HCT116 (cell line): ENCODE data around the gene ASB11. TPM values are rescaled to one million over a fixed set of nuclear protein-coding genes. Genes with fewer than 3 reads are reported as not detected.

Experiments
- ATAC-seq: fragments of 200-7000 bp; cut with Tn5 transposase; 2 replicates; pipeline ENCODE4 v1.9.1; 2020; ENCODE audit warnings: mild to moderate bottlenecking, moderate library complexity
- BruUV-seq: library from RNA; stranded (reverse); fragments of 400-500 nt; replicated peaks from 2 replicates; lab custom pipeline; 2021; lab: Mats Ljungman, UMichigan
- CTCF ChIA-PET: fragments of 300-600 bp; sonication (Branson Sonifier 250); formaldehyde crosslinking; loops from one replicate; lab custom pipeline; 2021; ENCODE audit warnings: antibody characterized with exemption; lab: Charles Lee
- POLR2A ChIA-PET: fragments of 300-600, 350-600 bp; sonication (Branson Sonifier 250); formaldehyde crosslinking; loops from one replicate; lab custom pipeline; 2021; ENCODE audit warnings: antibody characterized with exemption; lab: Charles Lee
- RAD21 ChIA-PET, 2 experiments: fragments of 300-600 bp; sonication (Branson Sonifier 250); formaldehyde crosslinking; loops; one replicate each; lab custom pipeline; 2023; ENCODE audit warnings: low total read pairs in 2 of 2; ENCODE audit not compliant: uncharacterized antibody in 2 of 2, unreplicated experiment in 2 of 2, low non-redundant PET in 1 of 2; lab: Charles Lee
- DNase-seq: peaks from one replicate; pipeline ENCODE4 v3.0.0-alpha.2; 2010; ENCODE audit warnings: low read depth, low spot score
- H2AFZ ChIP-seq: fragments of 200-600 bp; shearing (Covaris generic), sonication (generic); 2 replicates; pipeline ENCODE4 v1.6.1; 2017; ENCODE audit warnings: low read depth, mixed run types, mixed read lengths, antibody characterized with exemption, low read length; ENCODE audit not compliant: poor library complexity, severe bottlenecking
- H3K27ac ChIP-seq: 2 replicates; pipeline ENCODE4 v1.5.1; 2012; ENCODE audit warnings: low read depth, low read length
- H3K27me3 ChIP-seq: fragments of 200-600 bp; sonication (generic); 2 replicates; pipeline ENCODE4 v1.6.1; 2016; ENCODE audit warnings: mixed run types, low read length, mixed read lengths; ENCODE audit not compliant: insufficient read depth
- H3K36me3 ChIP-seq, 2 experiments: fragments of 200-500 bp in 1 of 2; fragments of 200-600 bp in 1 of 2; sonication (Bioruptor generic) in 1 of 2; sonication (generic) in 1 of 2; 2 replicates each; pipeline versions ENCODE4 v1.5.1 to v1.6.1; 2014 to 2016; ENCODE audit warnings: low read length in 2 of 2, inconsistent platforms in 1 of 2, mixed read lengths in 1 of 2, mixed run types in 1 of 2; ENCODE audit not compliant: insufficient read depth in 2 of 2, control insufficient read depth in 1 of 2
- H3K4me1 ChIP-seq, 2 experiments: fragments of 200-600 bp in 1 of 2; sonication (generic) in 1 of 2; 2 replicates each; pipeline versions ENCODE4 v1.5.1 to v1.6.1; 2012 to 2017; ENCODE audit warnings: low read length in 2 of 2, inconsistent platforms in 1 of 2, mild to moderate bottlenecking in 1 of 2, mixed read lengths in 1 of 2, mixed run types in 1 of 2, moderate library complexity in 1 of 2; ENCODE audit not compliant: insufficient read depth in 2 of 2, control insufficient read depth in 1 of 2
- H3K4me2 ChIP-seq: fragments of 200-600 bp; sonication (generic); 2 replicates; pipeline ENCODE4 v1.6.1; 2017; ENCODE audit warnings: mixed run types, low read length, mixed read lengths
- H3K4me3 ChIP-seq, 2 experiments: fragments of 200-600 bp in 1 of 2; sonication (generic) in 1 of 2; replicated peaks in 1 of 2; 2 replicates each; pipeline ENCODE4 v1.5.1; 2011 to 2016; ENCODE audit warnings: low read length in 2 of 2, control low read depth in 1 of 2, low read depth in 1 of 2, mild to moderate bottlenecking in 1 of 2, mixed read lengths in 1 of 2, mixed run types in 1 of 2
- H3K79me2 ChIP-seq: fragments of 200-600 bp; sonication (generic); 2 replicates; pipeline ENCODE4 v1.6.1; 2017; ENCODE audit warnings: mild to moderate bottlenecking, mixed run types, low read length, moderate library complexity, mixed read lengths; ENCODE audit not compliant: insufficient read depth
- H3K9ac ChIP-seq: fragments of 200-600 bp; sonication (generic); 2 replicates; pipeline ENCODE4 v1.6.1; 2016; ENCODE audit warnings: low read length, mixed read lengths
- H3K9me2 ChIP-seq: fragments of 200-600 bp; sonication (generic), shearing (Covaris generic); 2 replicates; pipeline ENCODE4 v1.6.1; 2017; ENCODE audit warnings: mixed run types, mild to moderate bottlenecking, moderate library complexity; ENCODE audit not compliant: insufficient read depth
- H3K9me3 ChIP-seq, 2 experiments: fragments of 200-500 bp in 1 of 2; fragments of 200-600 bp in 1 of 2; sonication (Bioruptor generic) in 1 of 2; sonication (generic) in 1 of 2; 2 replicates each; pipeline ENCODE4 v1.6.1; 2014 to 2017; ENCODE audit warnings: low read length in 2 of 2, mixed read lengths in 2 of 2, inconsistent platforms in 1 of 2, low read depth in 1 of 2, mild to moderate bottlenecking in 1 of 2, mixed run types in 1 of 2, moderate library complexity in 1 of 2; ENCODE audit not compliant: control insufficient read depth in 1 of 2, insufficient read depth in 1 of 2
- H4K20me1 ChIP-seq: fragments of 200-600 bp; sonication (generic), shearing (Covaris generic); 2 replicates; pipeline ENCODE4 v1.6.1; 2017; ENCODE audit warnings: mixed run types, mild to moderate bottlenecking, moderate library complexity; ENCODE audit not compliant: insufficient read depth
- ATF3 ChIP-seq: IDR thresholded peaks from 2 replicates; pipeline ENCODE4 v1.6.1; 2012
- CEBPB ChIP-seq: IDR thresholded peaks from 2 replicates; pipeline ENCODE4 v1.6.1; 2012; ENCODE audit warnings: low read depth
- CTCF ChIP-seq, 3 experiments: fragments of 200-600 bp in 1 of 3; sonication (generic) in 1 of 3; IDR thresholded peaks in 2 of 3; conservative IDR thresholded peaks in 1 of 3; 2 replicates each; pipeline ENCODE4 v1.5.1; 2012 to 2017; ENCODE audit warnings: low read depth in 2 of 3, low read length in 2 of 3, antibody characterized with exemption in 1 of 3, borderline replicate concordance in 1 of 3, control low read depth in 1 of 3, mild to moderate bottlenecking in 1 of 3, mixed read lengths in 1 of 3, mixed run types in 1 of 3, moderate library complexity in 1 of 3; ENCODE audit not compliant: insufficient read depth in 1 of 3
- EGR1 ChIP-seq: IDR thresholded peaks from 2 replicates; pipeline ENCODE4 v1.6.1; 2012; ENCODE audit warnings: low read depth
- ELF1 ChIP-seq: IDR thresholded peaks from 2 replicates; pipeline ENCODE4 v1.6.1; 2012; ENCODE audit warnings: low read depth, borderline replicate concordance
- EZH2 ChIP-seq: fragments of 200-600 bp; sonication (generic); IDR thresholded peaks from 2 replicates; pipeline ENCODE4 v1.6.1; 2017; ENCODE audit warnings: antibody characterized with exemption, mixed run types
- EZH2phosphoT487 ChIP-seq: fragments of 200-600 bp; IDR thresholded peaks from 2 replicates; pipeline ENCODE4 v1.6.1; 2018; ENCODE audit warnings: antibody characterized with exemption, borderline replicate concordance
- FOSL1 ChIP-seq: IDR thresholded peaks from 2 replicates; pipeline ENCODE4 v1.6.1; 2012; ENCODE audit warnings: low read depth
- POLR2A ChIP-seq: IDR thresholded peaks from 2 replicates; pipeline ENCODE4 v1.7.0; 2011; ENCODE audit warnings: borderline replicate concordance; ENCODE audit not compliant: insufficient read depth, insufficient read length; ENCODE audit errors: extremely low read depth
- POLR2AphosphoS5 ChIP-seq: IDR thresholded peaks from 2 replicates; pipeline ENCODE4 v1.6.1; 2011; ENCODE audit warnings: mild to moderate bottlenecking, low read depth, low read length, moderate library complexity
- RAD21 ChIP-seq: IDR thresholded peaks from 2 replicates; pipeline ENCODE4 v1.6.1; 2012; ENCODE audit warnings: low read depth, mild to moderate bottlenecking
- REST ChIP-seq: IDR thresholded peaks from 2 replicates; pipeline ENCODE4 v1.6.1; 2012; ENCODE audit warnings: low read depth
- SIN3A ChIP-seq: IDR thresholded peaks from 2 replicates; pipeline ENCODE4 v1.6.1; 2012; ENCODE audit warnings: low read depth
- SRF ChIP-seq: IDR thresholded peaks from 2 replicates; pipeline ENCODE4 v1.6.1; 2012; ENCODE audit warnings: low read depth
- TCF7L2 ChIP-seq: IDR thresholded peaks from 2 replicates; pipeline ENCODE4 v1.7.0; 2011; ENCODE audit warnings: borderline replicate concordance, inconsistent platforms; ENCODE audit not compliant: insufficient read depth, insufficient read length; ENCODE audit errors: extremely low read depth
- YY1 ChIP-seq: IDR thresholded peaks from 2 replicates; pipeline ENCODE4 v1.6.1; 2011; ENCODE audit warnings: low read length, low read depth, moderate library complexity, mild to moderate bottlenecking; ENCODE audit not compliant: insufficient replicate concordance; ENCODE audit errors: extremely low read depth
- ZBTB33 ChIP-seq: IDR thresholded peaks from 2 replicates; pipeline ENCODE4 v1.6.1; 2011; ENCODE audit warnings: mild to moderate bottlenecking, low read length, moderate library complexity; ENCODE audit not compliant: insufficient replicate concordance; ENCODE audit errors: extremely low read depth
- ZFX ChIP-seq: fragments of 450-650 bp; IDR thresholded peaks from 2 replicates; pipeline ENCODE4 v1.6.1; 2017
- ZNF274 ChIP-seq: fragments of 200-500 bp; sonication (Bioruptor generic); IDR thresholded peaks from 2 replicates; pipeline ENCODE4 v1.6.1; 2014; ENCODE audit warnings: mild to moderate bottlenecking, low read depth, low read length, inconsistent platforms
- intact Hi-C: fragments of 100-400 bp; cut with micrococcal nuclease; formaldehyde crosslinking; loops from 2 replicates; pipeline ENCODE4 v1.10.0; 2022
- total RNA-seq: library from RNA; stranded (reverse); gene quantifications from one replicate; pipeline ENCODE4 v1.2.1, GENCODE V29; 2021; ENCODE audit not compliant: unreplicated experiment

The ASB11 gene
- total RNA-seq, 1 experiment from 2014 or later: not detected

GRCh38 chrX:15358533-15358932 lies 43.1 kb upstream of the ASB11 start:
- intact Hi-C loops: no loop called here
- no peaks in the 10 kb centered on the region for H3K27me3 ChIP-seq
- TF ChIP-seq EZH2phosphoT487 (no peak), ZFX (no peak), REST (no peak), ZNF274 (no peak), POLR2AphosphoS5 (no peak), TCF7L2 (no peak), RAD21 (no peak), ELF1 (no peak), ZBTB33 (no peak), CTCF (IDR thresholded peaks at IDR 0.05 in 2 of 3, conservative IDR thresholded peaks at IDR 0.05 in 1 of 3; ENCODE audit: borderline replicate concordance in 1 of 3, insufficient read depth in 1 of 3, low read depth in 2 of 3, low read length in 2 of 3) (no peak), FOSL1 (no peak), SRF (no peak), CEBPB (no peak), ATF3 (no peak), YY1 (no peak), POLR2A (no peak), EZH2 (no peak), EGR1 (no peak), SIN3A (no peak)
- TF ChIP-seq, all 23 proteins: peak for 0
- ATAC-seq: no peak
- Histone ChIP-seq H3K9me3 (no peaks in the 10 kb centered on the region), H3K4me2 (no peak overlapping the region), H4K20me1 (no peaks in the 10 kb centered on the region), H3K79me2 (no peaks in the 10 kb centered on the region), H3K27ac (no peak overlapping the region), H3K9ac (no peak overlapping the region), H3K36me3 (no peaks in the 10 kb centered on the region), H3K4me3 (no peak overlapping the region), H2AFZ (no peak overlapping the region), H3K4me1 (no peaks in the 10 kb centered on the region), H3K9me2 (no peaks in the 10 kb centered on the region)
- ChIA-PET POLR2A (no interaction called here), RAD21 (no interaction called here), CTCF (no interaction called here)
- no peak for DNase-seq
- no TSS peak for BruUV-seq
